Prostate gland (tissue), 2 donors: ENCODE results near the gene GIT1.

ENCODE experiments used
- POLR2AphosphoS5 ChIP-seq: sonication (generic); formaldehyde crosslinking; IDR thresholded peaks from one replicate; pipeline ENCODE4 v1.6.1; 2017; ENCODE audit warnings: antibody characterized with exemption
- TF ChIP-seq, protein P1 (sequence below), 4 experiments: fragments of 200-600 bp in 2 of 4; fragments of 450-650 bp in 2 of 4; sonication (generic) in 2 of 4; IDR thresholded peaks; 1 replicate in 3 of 4; 2 replicates in 1 of 4; pipeline ENCODE4 v1.5.1; 2016 to 2019; ENCODE audit warnings: antibody characterized with exemption in 4 of 4, mild to moderate bottlenecking in 2 of 4, moderate library complexity in 2 of 4

DNA sequence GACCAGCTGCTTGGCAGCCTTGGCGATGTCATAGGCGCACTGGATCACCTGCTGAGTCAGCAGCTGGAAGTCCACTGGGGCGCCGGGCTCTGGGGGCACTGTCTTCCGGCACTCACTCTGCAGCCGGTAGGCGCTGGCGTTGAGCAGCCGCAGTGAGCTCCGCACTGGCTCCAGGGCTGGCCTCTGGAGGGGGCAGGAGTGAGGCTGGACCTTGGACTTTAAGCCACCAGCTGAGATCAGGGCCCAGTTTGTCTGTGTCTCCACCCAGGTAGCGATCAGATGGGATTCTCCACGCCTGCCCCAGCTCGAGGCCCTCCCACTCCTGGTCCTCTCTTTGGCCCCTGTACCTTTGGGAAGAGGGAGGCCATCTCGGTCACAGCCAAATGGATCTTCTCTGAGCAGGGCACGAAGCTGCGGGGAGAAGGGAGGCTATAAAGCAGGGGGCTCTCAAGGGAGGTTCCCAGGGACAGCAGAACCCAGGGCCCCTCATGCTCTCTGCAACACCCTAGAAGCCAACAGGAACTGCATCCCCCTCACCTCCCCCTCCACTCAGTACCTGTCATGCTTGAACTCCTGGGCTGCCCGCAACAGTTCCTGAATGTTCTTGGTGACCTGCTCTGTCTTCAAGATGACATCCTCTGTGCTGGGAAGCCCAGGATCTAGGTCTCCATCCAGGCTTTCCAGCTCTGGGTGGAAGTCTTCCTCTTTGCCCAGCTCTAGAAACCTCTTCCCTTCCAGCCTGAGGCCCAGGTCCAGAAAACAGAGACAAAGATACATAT, 14.5 kb downstream of the GIT1 start:
- TF ChIP-seq, protein P1, sequence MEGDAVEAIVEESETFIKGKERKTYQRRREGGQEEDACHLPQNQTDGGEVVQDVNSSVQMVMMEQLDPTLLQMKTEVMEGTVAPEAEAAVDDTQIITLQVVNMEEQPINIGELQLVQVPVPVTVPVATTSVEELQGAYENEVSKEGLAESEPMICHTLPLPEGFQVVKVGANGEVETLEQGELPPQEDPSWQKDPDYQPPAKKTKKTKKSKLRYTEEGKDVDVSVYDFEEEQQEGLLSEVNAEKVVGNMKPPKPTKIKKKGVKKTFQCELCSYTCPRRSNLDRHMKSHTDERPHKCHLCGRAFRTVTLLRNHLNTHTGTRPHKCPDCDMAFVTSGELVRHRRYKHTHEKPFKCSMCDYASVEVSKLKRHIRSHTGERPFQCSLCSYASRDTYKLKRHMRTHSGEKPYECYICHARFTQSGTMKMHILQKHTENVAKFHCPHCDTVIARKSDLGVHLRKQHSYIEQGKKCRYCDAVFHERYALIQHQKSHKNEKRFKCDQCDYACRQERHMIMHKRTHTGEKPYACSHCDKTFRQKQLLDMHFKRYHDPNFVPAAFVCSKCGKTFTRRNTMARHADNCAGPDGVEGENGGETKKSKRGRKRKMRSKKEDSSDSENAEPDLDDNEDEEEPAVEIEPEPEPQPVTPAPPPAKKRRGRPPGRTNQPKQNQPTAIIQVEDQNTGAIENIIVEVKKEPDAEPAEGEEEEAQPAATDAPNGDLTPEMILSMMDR (IDR thresholded peaks at IDR 0.05): no peak
- TF ChIP-seq POLR2AphosphoS5: no peak
